ENCODE results near the gene PTPN23.

Gene PTPN23

GRCh38 chr3:47420511-47421484, 40.0 kb downstream of the PTPN23 start:
- peak; percentile 73 to 93 for DNase-seq (ENCODE audit: low read depth in 2 of 2)

- DNase-seq (ENCODE audit: low read depth in 2 of 2) = no peak
Measured at GRCh38 chr3:47421741-47422649, 41.2 kb downstream of the PTPN23 start.

DNA sequence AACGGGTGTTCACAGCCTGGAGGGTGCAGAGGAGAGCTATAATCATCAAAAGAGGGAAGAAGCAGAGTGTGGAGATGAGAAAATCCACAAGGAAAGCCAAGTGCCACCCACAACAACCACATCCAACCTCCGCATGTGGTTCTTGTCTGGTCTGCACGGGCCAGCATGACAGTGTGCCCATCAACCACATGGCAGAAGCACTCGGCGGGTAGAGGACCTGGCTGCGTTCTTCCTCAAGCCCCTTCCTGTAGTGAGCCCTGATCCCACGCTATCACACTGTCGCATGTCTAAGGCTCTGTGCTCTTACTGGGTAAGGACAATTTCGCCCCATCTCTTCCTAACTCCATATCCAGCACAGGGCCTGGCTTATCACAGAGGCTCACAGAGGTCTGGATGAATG, 41.9 kb downstream of the PTPN23 start:
- DNase-seq (ENCODE audit: low read depth in 2 of 2) = no peak

DNA sequence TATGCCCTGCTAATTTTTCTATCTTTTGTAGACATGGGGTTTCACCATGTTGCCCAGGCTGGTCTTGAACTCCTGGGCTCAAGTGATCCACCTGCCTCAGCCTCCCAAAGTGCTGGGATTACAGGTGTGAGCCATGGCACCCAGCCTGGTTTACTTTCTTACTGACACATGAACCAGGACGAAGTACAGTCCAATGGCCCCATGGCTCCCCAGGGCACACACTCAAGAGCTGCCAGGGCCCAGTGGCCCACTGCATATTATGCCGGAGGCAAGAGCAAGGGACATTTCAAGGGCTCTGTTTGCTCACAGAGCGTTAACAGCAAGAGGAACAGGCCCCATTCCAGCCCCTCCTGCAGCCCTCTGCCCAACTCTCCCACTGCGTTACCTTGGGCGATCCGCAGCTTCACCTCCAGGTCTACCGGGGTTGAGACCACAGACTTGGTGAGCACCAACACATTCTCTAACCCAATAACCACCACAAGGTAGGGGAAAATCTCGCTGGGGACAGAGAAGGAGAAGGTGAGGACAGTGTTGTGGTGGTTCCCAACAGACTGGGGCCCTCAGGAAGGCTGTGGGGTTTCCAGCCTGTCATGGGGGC, 42.8 kb downstream of the PTPN23 start:
- no peak for DNase-seq (ENCODE audit: low read depth in 2 of 2)

DNA sequence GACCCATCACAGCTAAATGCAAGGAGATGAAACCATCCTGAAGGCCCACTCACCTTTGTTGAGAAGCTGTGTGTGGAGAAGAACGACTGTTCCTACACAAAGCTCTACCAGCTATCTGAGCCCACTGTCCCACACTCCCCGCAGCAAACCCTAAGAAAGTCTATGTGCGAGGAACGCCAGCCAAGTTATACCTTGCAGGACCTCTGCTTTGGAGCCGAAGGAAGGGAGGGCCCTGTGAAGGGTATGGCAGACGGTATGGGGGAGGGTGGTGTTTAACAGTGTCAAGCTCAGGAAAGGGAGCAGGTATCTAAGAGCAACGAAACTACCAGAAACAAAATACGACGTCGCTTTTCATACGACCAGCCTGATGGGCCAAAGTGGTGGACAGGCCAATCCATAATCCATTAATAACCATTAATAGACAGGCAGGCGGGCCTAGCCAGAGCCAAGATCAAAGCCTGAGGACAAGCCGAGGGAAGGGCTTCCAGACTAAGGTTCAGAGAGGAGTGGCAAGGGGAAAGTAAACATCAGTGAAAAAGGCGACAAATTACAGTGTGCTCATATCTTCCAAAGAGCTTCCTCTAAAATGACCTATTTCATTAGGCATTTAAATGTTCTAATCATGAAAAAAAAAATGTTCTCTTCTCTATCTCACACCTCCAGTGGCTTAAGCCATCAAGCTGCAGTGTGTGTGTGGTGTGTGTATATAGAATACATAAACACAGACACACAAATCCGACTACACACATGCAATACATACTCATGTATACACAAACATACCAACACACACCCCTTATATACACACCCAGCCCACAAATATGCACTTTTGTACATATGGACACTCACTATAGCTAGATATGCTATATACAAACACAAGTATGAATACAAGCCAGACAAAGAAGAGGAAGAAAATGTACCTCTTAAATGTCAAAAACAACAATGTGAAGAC, 43.9 kb downstream of the PTPN23 start:
- DNase-seq (ENCODE audit: low read depth in 2 of 2) = no peak

- DNase-seq (ENCODE audit: low read depth in 2 of 2) = no peak
Measured at GRCh38 chr3:47425383-47425778, 44.6 kb downstream of the PTPN23 start.

GRCh38 chr3:47425959-47426358, 45.1 kb downstream of the PTPN23 start:
- no peak for DNase-seq (ENCODE audit: low read depth in 2 of 2)

- no peak for DNase-seq (ENCODE audit: low read depth in 2 of 2)
Measured at GRCh38 chr3:47427866-47428265, 47.0 kb downstream of the PTPN23 start.

DNA sequence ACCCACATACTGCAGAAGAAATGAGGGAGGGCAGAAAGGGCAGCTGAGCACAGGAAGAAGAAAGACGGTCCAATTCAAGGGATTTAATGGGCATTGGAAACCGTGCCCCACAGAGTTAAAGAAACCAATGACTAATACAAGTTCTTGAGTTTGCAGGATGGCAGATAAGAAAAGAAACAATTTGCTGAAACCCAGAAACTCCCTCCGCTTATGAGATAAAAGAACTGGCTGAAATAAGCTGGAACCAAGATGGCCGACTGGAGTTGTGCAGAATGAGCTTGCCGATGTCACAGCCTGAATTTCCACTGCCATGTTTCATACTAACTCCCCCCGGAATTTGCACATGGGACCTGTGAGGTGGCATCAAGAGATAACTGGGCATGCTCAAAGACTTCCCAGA, 47.8 kb downstream of the PTPN23 start:
- no peak for DNase-seq (ENCODE audit: low read depth in 2 of 2)

DNA sequence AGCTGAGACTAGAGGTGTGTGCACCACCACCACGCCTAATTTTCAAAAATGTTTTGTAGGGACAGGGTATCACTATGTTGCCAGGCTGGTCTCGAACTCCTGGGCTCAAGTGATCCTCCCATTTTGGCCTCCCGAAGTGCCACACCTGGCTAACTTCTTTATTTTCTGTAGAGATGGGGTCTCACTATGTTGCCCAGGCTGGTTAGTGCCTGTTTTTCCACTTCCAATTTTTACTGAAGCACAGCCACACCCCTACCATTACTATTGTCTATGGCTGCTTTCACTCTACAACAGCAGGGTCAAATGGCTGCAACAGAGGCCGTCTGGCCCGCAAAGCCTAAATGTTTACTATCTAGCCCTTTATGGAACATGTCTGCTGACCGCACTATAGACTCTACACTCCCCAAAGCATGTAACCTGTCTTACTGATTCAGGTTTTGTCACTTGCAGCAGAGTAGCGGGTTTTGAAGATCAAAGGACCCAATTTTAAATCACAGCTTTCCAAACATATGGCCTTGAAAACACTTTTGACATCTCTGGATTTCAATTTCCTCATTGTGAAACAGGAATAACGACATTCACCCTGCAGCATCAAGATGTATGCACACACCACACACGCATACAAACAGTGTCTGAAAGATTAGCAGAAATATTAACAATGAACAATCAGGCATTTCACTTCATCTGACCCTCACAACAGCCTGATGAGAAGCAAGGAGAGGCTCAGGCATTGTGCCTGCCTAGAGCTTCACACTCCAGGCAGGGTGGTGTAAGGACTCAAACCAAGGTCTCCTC, 48.9 kb downstream of the PTPN23 start:
- DNase-seq (ENCODE audit: low read depth in 2 of 2) = no peak

DNA sequence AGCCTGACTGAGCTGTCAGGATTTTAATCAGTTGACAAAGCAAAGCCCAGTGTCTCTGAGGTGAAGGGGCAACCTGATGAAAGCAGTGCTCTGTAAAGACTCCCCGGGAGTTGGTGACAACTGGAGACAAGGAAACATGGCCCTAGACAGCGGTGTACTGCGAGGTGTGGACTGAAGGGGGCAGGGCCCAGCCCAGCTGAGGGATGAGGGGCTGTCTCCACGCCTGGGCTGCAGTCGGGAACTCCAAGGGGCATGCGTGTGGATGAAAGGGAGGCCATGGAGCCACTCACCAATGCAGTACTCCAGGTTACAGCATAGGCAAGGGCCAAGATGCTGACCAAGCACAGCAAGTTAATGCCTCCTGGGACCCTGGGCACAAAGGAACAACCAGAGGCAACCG, 49.8 kb downstream of the PTPN23 start:
- no peak for DNase-seq (ENCODE audit: low read depth in 2 of 2)

DNA sequence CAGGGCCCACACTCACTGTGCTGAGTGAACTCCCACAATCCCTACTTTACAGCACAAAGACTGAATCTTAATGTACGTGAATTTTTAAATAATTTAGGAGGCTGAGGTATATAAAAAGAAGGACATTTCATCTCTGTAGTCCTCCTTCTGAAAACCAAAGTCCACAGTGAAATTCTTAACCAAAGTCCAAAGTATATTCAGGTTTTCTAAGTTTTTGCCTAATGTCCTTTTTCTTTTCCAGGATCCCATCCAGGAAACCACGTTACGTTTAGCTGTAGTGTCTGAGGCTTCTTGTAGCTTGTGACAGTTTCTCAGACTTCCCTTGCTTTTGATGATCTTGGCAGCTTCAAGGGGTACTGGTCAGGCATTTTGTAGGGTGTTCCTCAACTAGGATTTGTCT, 50.4 kb downstream of the PTPN23 start:
- no peak for DNase-seq (ENCODE audit: low read depth in 2 of 2)

- no peak for DNase-seq (ENCODE audit: low read depth in 2 of 2)
Measured at GRCh38 chr3:47432673-47433072, 51.9 kb downstream of the PTPN23 start.

DNA sequence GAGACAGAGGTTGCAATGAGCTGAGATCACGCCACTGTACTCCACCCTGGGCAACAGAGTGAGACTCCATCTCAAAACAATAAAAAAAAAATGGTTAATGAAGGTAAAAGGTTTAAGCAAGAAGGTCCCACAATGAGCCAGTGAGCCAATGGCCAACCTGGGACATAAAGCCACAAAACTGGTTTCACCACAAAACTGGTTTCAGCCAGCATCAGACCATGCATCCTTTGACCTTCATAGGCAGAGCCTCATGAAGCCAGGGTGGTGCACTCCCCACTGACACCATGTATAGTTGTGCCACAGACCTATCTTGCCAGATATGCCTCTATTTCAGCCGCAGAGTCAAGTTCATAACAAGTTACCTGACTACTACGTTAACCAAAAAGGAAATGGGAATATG, 53.0 kb downstream of the PTPN23 start:
- DNase-seq (ENCODE audit: low read depth in 2 of 2) = no peak

DNA sequence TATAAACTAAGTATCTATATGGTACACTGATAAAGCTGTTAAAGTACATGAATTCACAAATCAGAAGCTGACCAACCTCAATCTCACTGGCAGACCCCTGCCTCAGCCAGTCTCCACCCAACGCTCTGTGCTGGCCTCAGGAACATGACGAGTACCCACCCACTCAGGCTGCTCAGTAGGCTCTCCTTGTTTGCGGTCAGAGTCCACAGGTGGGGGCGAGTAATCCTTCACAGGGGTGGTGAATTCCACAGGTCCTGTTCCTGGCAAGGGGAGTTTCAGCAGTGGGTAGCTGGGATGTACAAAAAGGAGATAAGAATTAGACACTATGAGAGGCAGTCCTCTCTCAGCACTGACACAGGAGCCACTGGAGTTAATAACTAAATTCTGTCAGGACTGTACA, 54.0 kb downstream of the PTPN23 start:
- no peak for DNase-seq (ENCODE audit: low read depth in 2 of 2)

- DNase-seq (ENCODE audit: low read depth in 2 of 2) = no peak
Measured at GRCh38 chr3:47436180-47436579, 55.4 kb downstream of the PTPN23 start.

DNA sequence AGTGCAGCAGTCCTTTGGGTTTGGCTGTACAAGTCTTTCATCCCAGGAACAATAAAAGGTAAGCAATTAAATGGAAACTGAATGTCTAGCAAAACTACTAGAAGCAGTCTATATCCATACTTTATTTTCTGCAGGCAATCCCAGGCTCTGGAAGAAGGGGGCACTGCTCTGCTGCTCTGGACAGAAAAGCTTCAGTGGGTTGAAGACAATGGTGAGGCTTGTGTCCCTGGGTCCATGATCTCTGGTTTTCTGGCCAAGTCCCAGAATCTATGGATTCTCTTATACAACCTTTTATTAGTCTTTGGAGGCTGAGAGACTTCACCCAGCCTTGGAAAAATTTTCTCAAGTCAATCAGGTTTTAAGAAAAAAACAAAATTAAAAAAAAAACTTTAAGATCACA, 59.3 kb downstream of the PTPN23 start:
- no peak for DNase-seq (ENCODE audit: low read depth in 2 of 2)

DNA sequence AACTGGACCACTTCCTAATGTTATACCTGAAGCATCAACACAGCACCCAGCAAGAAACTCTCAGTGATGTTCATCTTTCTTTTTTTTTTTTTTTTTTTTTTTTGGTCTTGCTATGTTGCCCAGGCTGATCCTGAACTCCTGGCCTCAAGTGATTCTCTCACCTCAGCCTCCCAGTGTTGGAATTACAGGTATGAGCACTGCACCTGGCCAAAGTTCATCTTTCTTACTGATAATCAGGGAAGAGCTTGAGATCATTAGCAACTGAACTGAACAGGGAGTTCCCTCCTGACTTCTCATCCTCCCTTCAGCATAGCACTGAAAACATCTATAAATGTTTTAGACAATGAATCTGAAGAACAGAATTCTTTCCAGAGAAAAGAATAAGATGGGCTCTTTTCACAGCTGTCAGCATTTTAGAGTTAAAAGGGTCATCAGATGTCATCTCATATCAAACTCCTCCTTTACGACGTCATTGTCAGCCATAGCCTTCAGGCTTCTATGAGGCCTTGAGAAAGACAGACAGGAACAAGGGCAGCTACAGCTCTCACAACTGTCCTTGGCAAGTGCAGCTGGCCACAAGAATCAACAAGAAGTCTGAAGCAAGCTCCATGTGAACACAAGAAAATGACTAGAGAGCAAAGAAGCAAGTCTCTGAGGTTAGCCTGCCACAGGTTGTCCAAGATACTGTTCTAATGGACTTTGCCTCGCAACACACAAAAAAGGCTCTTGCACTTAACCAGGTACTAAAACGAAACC, 61.2 kb downstream of the PTPN23 start:
- DNase-seq (ENCODE audit: low read depth in 2 of 2) = no peak

DNA sequence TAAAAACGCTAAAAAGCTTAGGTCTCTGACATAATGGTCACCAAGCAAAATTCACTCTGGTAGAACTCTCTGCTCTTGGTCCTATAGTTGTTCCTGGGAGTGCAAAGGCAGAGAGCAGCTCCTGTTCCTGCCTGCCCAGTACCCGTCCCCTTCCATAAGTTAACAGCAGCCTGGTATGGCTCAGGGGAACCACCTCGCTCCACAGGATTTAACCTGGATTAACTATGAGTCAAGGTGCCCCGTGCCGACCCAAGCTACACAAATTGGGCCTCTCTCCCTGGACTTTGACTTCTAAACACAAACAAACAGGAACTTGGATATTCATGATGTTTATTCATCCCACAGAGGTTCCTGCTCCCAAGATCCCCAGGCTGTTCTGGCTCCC, 62.8 kb downstream of the PTPN23 start:
- no peak for DNase-seq (ENCODE audit: low read depth in 2 of 2)

DNA sequence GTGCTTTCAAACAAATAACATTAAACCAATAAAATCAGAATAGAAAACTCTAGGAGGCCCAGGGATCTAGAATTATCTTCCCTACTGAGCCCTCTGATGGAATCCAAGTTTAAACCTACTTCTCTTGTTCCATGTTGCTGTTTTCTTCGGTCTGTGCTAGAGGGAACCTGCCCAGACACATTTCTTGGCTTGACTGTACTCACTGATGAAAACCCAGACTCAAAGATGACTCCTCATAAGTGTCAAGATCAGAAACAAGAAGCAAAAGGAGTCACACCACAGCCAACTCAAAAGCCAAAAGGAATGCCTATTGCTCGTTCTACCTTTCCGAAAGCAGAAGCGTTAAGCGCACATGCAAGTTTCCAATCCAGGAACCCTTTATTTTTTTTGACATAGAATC, 63.3 kb downstream of the PTPN23 start:
- no peak for DNase-seq (ENCODE audit: low read depth in 2 of 2)

All from stimulated activated CD4-positive, alpha-beta T cell treated with anti-CD3 and anti-CD28 coated beads, Interleukin-12 subunit alpha, Interleukin-12 subunit beta, amount 100 ng/mL, for 24 hours (primary cell).